ENCODE data around the gene RET.

- TF ChIP-seq CTCF (IDR thresholded peaks at IDR 0.05 in 4 of 5, conservative IDR thresholded peaks at IDR 0.05 in 1 of 5): no peak
- TF ChIP-seq POLR2A (IDR thresholded peaks at IDR 0.05): no peak
Measured at GRCh38 chr10:43151371-43151770, 74.5 kb downstream of the RET start.
